GM23338 (cell line): ENCODE data around the gene IGF2. TPM values are rescaled to one million over a fixed set of nuclear protein-coding genes. Genes with fewer than 3 reads are reported as not detected.

Source experiments
- ATAC-seq: fragments of 200-7000 bp; cut with Tn5 transposase; 3 replicates; pipeline ENCODE4 v1.9.1; 2020
- DNase-seq: peaks from one replicate; pipeline ENCODE4 v3.0.0-alpha.2; 2015; ENCODE audit warnings: low spot score
- H2AFZ ChIP-seq: fragments of 200-600 bp; sonication (generic); 2 replicates; pipeline ENCODE4 v1.8.0; 2016; ENCODE audit warnings: antibody characterized with exemption, mild to moderate bottlenecking, moderate library complexity
- H3F3A ChIP-seq: fragments of 200-600 bp; sonication (generic); replicated peaks from 2 replicates; pipeline ENCODE4 v1.8.0; 2017; ENCODE audit warnings: antibody characterized with exemption, mixed run types, low read depth
- H3K27ac ChIP-seq: fragments of 200-600 bp; sonication (generic); 2 replicates; pipeline ENCODE4 v1.6.1; 2016; ENCODE audit warnings: low read depth
- H3K27me3 ChIP-seq: fragments of 200-600 bp; sonication (generic); 2 replicates; pipeline ENCODE4 v1.8.0; 2016; ENCODE audit warnings: mild to moderate bottlenecking, mixed run types, moderate library complexity; ENCODE audit not compliant: insufficient read depth
- H3K36me3 ChIP-seq: fragments of 200-600 bp; sonication (generic); 2 replicates; pipeline ENCODE4 v1.8.0; 2016; ENCODE audit warnings: mild to moderate bottlenecking; ENCODE audit not compliant: insufficient read depth
- H3K4me1 ChIP-seq: fragments of 200-600 bp; sonication (generic); 2 replicates; pipeline ENCODE4 v1.8.0; 2016; ENCODE audit warnings: mild to moderate bottlenecking, moderate library complexity; ENCODE audit not compliant: insufficient read depth
- H3K4me2 ChIP-seq: fragments of 200-600 bp; sonication (generic); 2 replicates; pipeline ENCODE4 v1.7.1; 2017; ENCODE audit warnings: mixed run types
- H3K4me3 ChIP-seq: fragments of 200-600 bp; sonication (generic); 2 replicates; pipeline ENCODE4 v1.6.1; 2016; ENCODE audit warnings: mixed run types
- H3K79me2 ChIP-seq: fragments of 200-600 bp; sonication (generic); replicated peaks from 2 replicates; pipeline ENCODE4 v1.8.0; 2017; ENCODE audit warnings: mild to moderate bottlenecking; ENCODE audit not compliant: insufficient read depth
- H3K9me2 ChIP-seq: fragments of 200-600 bp; sonication (generic); 2 replicates; pipeline ENCODE4 v1.8.0; 2017; ENCODE audit not compliant: insufficient read depth
- H4K20me1 ChIP-seq: fragments of 200-600 bp; sonication (generic); replicated peaks from 2 replicates; pipeline ENCODE4 v1.8.0; 2017; ENCODE audit warnings: mild to moderate bottlenecking; ENCODE audit not compliant: insufficient read depth
- H3K27ac Mint-ChIP-seq: 2 replicates; pipeline ENCODE4 v1.8.0; 2020; ENCODE audit warnings: inconsistent platforms, mild to moderate bottlenecking, moderate library complexity, mixed read lengths
- H3K27me3 Mint-ChIP-seq: 3 replicates; pipeline ENCODE4 v1.8.0; 2022; ENCODE audit warnings: low read depth, mild to moderate bottlenecking, moderate library complexity, mixed read lengths, inconsistent platforms; ENCODE audit not compliant: insufficient read depth, poor library complexity
- H3K36me3 Mint-ChIP-seq: 3 replicates; pipeline ENCODE4 v1.8.0; 2021; ENCODE audit warnings: low read depth, mild to moderate bottlenecking, inconsistent platforms, moderate library complexity, mixed read lengths
- H3K4me1 Mint-ChIP-seq: 3 replicates; pipeline ENCODE4 v1.8.0; 2020; ENCODE audit warnings: mild to moderate bottlenecking, inconsistent platforms, mixed read lengths
- H3K4me3 Mint-ChIP-seq: 3 replicates; pipeline ENCODE4 v1.8.0; 2021; ENCODE audit warnings: moderate library complexity, mild to moderate bottlenecking, inconsistent platforms, mixed read lengths
- H3K9me3 Mint-ChIP-seq: 3 replicates; pipeline ENCODE4 v1.8.0; 2020; ENCODE audit warnings: moderate library complexity, mild to moderate bottlenecking, inconsistent platforms, mixed read lengths
- CREB1 ChIP-seq: fragments of 250-450 bp; sonication (Bioruptor Pico); IDR thresholded peaks from 2 replicates; pipeline ENCODE4 v1.5.0; 2020; ENCODE audit warnings: low read depth, mild to moderate bottlenecking, moderate library complexity
- EZH2 ChIP-seq: fragments of 200-600 bp; sonication (generic); IDR thresholded peaks from one replicate; pipeline ENCODE4 v1.8.0; 2017; ENCODE audit warnings: antibody characterized with exemption, mild to moderate bottlenecking, low read depth; ENCODE audit not compliant: unreplicated experiment
- EZH2phosphoT487 ChIP-seq: fragments of 200-600 bp; sonication (generic); IDR thresholded peaks from one replicate; pipeline ENCODE4 v1.8.1; 2018; ENCODE audit warnings: antibody characterized with exemption; ENCODE audit not compliant: unreplicated experiment
- JUNB ChIP-seq: IDR thresholded peaks from one replicate; pipeline ENCODE4 v1.6.1; 2016; ENCODE audit warnings: antibody characterized with exemption; ENCODE audit not compliant: unreplicated experiment
- NANOG ChIP-seq: IDR thresholded peaks from 2 replicates; pipeline ENCODE4 v1.6.1; 2016; ENCODE audit warnings: antibody characterized with exemption, borderline replicate concordance
- ZNF114 ChIP-seq: fragments of 250-450 bp; sonication (Bioruptor Pico); IDR thresholded peaks from 2 replicates; pipeline ENCODE4 v1.5.0; 2020; ENCODE audit warnings: mild to moderate bottlenecking, moderate library complexity
- ZNF331 ChIP-seq: fragments of 250-450 bp; sonication (Bioruptor Pico); IDR thresholded peaks from 2 replicates; pipeline ENCODE4 v1.5.0; 2020; ENCODE audit warnings: low read depth, mild to moderate bottlenecking, moderate library complexity
- polyA plus RNA-seq: library from polyadenylated mRNA; unstranded; fragments of >200 nt; fragmentation: Nextera tagmentation; extraction: Ambion mirVana; gene quantifications from 2 replicates; pipeline ENCODE4 v1.2.1, GENCODE V29; 2016
- total RNA-seq: library from RNA; depleted of rRNA; stranded (reverse); fragments of >200 nt; shearing (Covaris generic); gene quantifications from 2 replicates; pipeline ENCODE4 v1.2.3, GENCODE V29; 2014
- TF ChIP-seq, protein P1 (sequence below): fragments of 250-450 bp; sonication (Bioruptor Pico); IDR thresholded peaks from 2 replicates; pipeline ENCODE4 v1.5.0; 2020; ENCODE audit warnings: mild to moderate bottlenecking, moderate library complexity
- TF ChIP-seq, protein P2 (sequence below): IDR thresholded peaks from one replicate; pipeline ENCODE4 v1.6.1; 2018; ENCODE audit warnings: antibody characterized with exemption; ENCODE audit not compliant: unreplicated experiment
- TF ChIP-seq, protein P3 (sequence below), 2 experiments: fragments of 200-600 bp in 1 of 2; sonication (generic) in 1 of 2; conservative IDR thresholded peaks; 2 replicates each; pipeline versions ENCODE4 v1.5.1 to v1.6.1; 2016 to 2017; ENCODE audit warnings: antibody characterized with exemption in 2 of 2, low read depth in 2 of 2, mild to moderate bottlenecking in 2 of 2, moderate library complexity in 1 of 2
- TF ChIP-seq, protein P4 (sequence below): IDR thresholded peaks from 2 replicates; pipeline ENCODE4 v1.6.1; 2016; ENCODE audit warnings: antibody characterized with exemption

IGF2 gene
- total and polyA plus RNA-seq, 2 experiments from 2014 or later, result 1.4 to 4.0 TPM

DNA sequence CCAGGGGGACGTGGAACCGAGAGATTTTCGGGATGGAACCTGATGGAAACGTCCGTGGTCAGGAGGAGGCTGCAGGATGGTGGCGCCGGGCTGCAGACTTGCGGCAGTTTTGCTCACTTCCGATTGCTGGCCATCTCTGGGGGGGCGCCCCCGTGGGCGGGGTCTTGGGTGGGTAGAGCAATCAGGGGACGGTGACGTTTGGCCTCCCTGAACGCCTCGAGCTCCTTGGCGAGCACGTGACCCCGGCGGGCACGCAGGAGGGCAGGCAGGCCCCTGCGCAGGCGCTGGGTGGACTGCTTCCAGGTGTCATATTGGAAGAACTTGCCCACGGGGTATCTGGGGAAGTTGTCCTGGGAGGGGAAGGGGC is 6.3 kb downstream of the IGF2 start:
- TF ChIP-seq, protein P1, sequence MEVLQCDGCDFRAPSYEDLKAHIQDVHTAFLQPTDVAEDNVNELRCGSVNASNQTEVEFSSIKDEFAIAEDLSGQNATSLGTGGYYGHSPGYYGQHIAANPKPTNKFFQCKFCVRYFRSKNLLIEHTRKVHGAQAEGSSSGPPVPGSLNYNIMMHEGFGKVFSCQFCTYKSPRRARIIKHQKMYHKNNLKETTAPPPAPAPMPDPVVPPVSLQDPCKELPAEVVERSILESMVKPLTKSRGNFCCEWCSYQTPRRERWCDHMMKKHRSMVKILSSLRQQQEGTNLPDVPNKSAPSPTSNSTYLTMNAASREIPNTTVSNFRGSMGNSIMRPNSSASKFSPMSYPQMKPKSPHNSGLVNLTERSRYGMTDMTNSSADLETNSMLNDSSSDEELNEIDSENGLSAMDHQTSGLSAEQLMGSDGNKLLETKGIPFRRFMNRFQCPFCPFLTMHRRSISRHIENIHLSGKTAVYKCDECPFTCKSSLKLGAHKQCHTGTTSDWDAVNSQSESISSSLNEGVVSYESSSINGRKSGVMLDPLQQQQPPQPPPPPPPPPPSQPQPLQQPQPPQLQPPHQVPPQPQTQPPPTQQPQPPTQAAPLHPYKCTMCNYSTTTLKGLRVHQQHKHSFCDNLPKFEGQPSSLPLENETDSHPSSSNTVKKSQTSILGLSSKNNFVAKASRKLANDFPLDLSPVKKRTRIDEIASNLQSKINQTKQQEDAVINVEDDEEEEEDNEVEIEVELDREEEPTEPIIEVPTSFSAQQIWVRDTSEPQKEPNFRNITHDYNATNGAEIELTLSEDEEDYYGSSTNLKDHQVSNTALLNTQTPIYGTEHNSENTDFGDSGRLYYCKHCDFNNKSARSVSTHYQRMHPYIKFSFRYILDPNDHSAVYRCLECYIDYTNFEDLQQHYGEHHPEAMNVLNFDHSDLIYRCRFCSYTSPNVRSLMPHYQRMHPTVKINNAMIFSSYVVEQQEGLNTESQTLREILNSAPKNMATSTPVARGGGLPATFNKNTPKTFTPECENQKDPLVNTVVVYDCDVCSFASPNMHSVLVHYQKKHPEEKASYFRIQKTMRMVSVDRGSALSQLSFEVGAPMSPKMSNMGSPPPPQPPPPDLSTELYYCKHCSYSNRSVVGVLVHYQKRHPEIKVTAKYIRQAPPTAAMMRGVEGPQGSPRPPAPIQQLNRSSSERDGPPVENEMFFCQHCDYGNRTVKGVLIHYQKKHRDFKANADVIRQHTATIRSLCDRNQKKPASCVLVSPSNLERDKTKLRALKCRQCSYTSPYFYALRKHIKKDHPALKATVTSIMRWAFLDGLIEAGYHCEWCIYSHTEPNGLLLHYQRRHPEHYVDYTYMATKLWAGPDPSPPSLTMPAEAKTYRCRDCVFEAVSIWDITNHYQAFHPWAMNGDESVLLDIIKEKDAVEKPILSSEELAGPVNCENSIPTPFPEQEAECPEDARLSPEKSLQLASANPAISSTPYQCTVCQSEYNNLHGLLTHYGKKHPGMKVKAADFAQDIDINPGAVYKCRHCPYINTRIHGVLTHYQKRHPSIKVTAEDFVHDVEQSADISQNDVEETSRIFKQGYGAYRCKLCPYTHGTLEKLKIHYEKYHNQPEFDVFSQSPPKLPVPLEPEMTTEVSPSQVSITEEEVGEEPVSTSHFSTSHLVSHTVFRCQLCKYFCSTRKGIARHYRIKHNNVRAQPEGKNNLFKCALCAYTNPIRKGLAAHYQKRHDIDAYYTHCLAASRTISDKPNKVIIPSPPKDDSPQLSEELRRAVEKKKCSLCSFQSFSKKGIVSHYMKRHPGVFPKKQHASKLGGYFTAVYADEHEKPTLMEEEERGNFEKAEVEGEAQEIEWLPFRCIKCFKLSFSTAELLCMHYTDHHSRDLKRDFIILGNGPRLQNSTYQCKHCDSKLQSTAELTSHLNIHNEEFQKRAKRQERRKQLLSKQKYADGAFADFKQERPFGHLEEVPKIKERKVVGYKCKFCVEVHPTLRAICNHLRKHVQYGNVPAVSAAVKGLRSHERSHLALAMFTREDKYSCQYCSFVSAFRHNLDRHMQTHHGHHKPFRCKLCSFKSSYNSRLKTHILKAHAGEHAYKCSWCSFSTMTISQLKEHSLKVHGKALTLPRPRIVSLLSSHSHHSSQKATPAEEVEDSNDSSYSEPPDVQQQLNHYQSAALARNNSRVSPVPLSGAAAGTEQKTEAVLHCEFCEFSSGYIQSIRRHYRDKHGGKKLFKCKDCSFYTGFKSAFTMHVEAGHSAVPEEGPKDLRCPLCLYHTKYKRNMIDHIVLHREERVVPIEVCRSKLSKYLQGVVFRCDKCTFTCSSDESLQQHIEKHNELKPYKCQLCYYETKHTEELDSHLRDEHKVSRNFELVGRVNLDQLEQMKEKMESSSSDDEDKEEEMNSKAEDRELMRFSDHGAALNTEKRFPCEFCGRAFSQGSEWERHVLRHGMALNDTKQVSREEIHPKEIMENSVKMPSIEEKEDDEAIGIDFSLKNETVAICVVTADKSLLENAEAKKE (CRISPR knock-in tag), result no peak
- TF ChIP-seq, protein P2, sequence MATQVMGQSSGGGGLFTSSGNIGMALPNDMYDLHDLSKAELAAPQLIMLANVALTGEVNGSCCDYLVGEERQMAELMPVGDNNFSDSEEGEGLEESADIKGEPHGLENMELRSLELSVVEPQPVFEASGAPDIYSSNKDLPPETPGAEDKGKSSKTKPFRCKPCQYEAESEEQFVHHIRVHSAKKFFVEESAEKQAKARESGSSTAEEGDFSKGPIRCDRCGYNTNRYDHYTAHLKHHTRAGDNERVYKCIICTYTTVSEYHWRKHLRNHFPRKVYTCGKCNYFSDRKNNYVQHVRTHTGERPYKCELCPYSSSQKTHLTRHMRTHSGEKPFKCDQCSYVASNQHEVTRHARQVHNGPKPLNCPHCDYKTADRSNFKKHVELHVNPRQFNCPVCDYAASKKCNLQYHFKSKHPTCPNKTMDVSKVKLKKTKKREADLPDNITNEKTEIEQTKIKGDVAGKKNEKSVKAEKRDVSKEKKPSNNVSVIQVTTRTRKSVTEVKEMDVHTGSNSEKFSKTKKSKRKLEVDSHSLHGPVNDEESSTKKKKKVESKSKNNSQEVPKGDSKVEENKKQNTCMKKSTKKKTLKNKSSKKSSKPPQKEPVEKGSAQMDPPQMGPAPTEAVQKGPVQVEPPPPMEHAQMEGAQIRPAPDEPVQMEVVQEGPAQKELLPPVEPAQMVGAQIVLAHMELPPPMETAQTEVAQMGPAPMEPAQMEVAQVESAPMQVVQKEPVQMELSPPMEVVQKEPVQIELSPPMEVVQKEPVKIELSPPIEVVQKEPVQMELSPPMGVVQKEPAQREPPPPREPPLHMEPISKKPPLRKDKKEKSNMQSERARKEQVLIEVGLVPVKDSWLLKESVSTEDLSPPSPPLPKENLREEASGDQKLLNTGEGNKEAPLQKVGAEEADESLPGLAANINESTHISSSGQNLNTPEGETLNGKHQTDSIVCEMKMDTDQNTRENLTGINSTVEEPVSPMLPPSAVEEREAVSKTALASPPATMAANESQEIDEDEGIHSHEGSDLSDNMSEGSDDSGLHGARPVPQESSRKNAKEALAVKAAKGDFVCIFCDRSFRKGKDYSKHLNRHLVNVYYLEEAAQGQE, result no peak
- TF ChIP-seq EZH2phosphoT487 (no peak), JUNB (no peak), ZNF331 (no peak), EZH2 (no peak), NANOG (no peak), ZNF114 (CRISPR knock-in tag) (no peak), CREB1 (CRISPR knock-in tag) (no peak)
- TF ChIP-seq, protein P3, sequence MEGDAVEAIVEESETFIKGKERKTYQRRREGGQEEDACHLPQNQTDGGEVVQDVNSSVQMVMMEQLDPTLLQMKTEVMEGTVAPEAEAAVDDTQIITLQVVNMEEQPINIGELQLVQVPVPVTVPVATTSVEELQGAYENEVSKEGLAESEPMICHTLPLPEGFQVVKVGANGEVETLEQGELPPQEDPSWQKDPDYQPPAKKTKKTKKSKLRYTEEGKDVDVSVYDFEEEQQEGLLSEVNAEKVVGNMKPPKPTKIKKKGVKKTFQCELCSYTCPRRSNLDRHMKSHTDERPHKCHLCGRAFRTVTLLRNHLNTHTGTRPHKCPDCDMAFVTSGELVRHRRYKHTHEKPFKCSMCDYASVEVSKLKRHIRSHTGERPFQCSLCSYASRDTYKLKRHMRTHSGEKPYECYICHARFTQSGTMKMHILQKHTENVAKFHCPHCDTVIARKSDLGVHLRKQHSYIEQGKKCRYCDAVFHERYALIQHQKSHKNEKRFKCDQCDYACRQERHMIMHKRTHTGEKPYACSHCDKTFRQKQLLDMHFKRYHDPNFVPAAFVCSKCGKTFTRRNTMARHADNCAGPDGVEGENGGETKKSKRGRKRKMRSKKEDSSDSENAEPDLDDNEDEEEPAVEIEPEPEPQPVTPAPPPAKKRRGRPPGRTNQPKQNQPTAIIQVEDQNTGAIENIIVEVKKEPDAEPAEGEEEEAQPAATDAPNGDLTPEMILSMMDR (conservative IDR thresholded peaks at IDR 0.05; ENCODE audit: low read depth in 2 of 2), result no peak
- TF ChIP-seq, protein P4, sequence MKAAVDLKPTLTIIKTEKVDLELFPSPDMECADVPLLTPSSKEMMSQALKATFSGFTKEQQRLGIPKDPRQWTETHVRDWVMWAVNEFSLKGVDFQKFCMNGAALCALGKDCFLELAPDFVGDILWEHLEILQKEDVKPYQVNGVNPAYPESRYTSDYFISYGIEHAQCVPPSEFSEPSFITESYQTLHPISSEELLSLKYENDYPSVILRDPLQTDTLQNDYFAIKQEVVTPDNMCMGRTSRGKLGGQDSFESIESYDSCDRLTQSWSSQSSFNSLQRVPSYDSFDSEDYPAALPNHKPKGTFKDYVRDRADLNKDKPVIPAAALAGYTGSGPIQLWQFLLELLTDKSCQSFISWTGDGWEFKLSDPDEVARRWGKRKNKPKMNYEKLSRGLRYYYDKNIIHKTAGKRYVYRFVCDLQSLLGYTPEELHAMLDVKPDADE, result no peak
- no peaks in the 10 kb centered on the region for H3K79me2 ChIP-seq
- no peaks in the 10 kb centered on the region for H3K36me3 ChIP-seq
- H3K4me2 ChIP-seq, result no peak overlapping the region
- Mint-ChIP-seq H3K9me3 (no peaks in the 10 kb centered on the region), H3K4me1 (peaks cover 9% of the 10 kb centered on the region; the same call in 2 of the 3 replicates), H3K27ac (no peak overlapping the region), H3K4me3 (no peak overlapping the region), H3K27me3 (peaks cover 52% of the 10 kb centered on the region), H3K36me3 (no peaks in the 10 kb centered on the region)
- no peak for ATAC-seq
- H4K20me1 ChIP-seq, result no peaks in the 10 kb centered on the region
- H3K9me2 ChIP-seq, result no peaks in the 10 kb centered on the region
- peaks cover 3% of the 10 kb centered on the region; the same call in 1 of the 2 replicates for H3K4me1 ChIP-seq
- DNase-seq, result no peak
- H2AFZ ChIP-seq, result no peak overlapping the region
- H3F3A ChIP-seq, result no peaks in the 10 kb centered on the region
- no peak overlapping the region for H3K27ac ChIP-seq
- H3K27me3 ChIP-seq, result peaks cover 26% of the 10 kb centered on the region
- no peak overlapping the region for H3K4me3 ChIP-seq
